Pancreas (tissue), 10 donors: Measurements from ENCODE around the gene IP6K3. TPM values are rescaled to one million over a fixed set of nuclear protein-coding genes. Genes with fewer than 3 reads are reported as not detected.

Source experiments
- ATAC-seq, 4 donors: fragments of 200-7000 bp; cut with Tn5 transposase; one replicate each; pipeline versions ENCODE4 v1.8.0 to v1.9.1; 2020; ENCODE audit warnings: mild to moderate bottlenecking in 4 of 4, moderate library complexity in 4 of 4
- DNase-seq, 6 donors: peaks; one replicate each; pipeline ENCODE4 v3.0.0-alpha.2; 2020
- FAIRE-seq: peaks from 2 replicates; lab custom pipeline; 2012; peaks lifted over from hg19 to GRCh38; lab: Jason Lieb, UNC
- H3K27ac ChIP-seq, 4 donors: fragments of 200-600 bp; sonication (generic); 1 replicate in 3 of 4; 2 replicates in 1 of 4; pipeline versions ENCODE4 v1.5.0 to v1.8.0; 2020
- H3K27me3 ChIP-seq, 4 donors: fragments of 200-600 bp; one replicate each; pipeline ENCODE4 v1.8.0; 2021
- H3K36me3 ChIP-seq, 3 donors: fragments of 200-600 bp; sonication (generic) in 1 of 3; one replicate each; pipeline versions ENCODE4 v1.5.0 to v1.8.0; 2020 to 2021
- H3K4me1 ChIP-seq, 3 donors: fragments of 200-600 bp; one replicate each; pipeline ENCODE4 v1.8.0; 2021
- H3K4me3 ChIP-seq, 4 donors: fragments of 200-600 bp; sonication (generic) in 2 of 4; one replicate each; pipeline versions ENCODE4 v1.5.0 to v1.8.0; 2020 to 2021
- H3K9me3 ChIP-seq, 4 donors: fragments of 200-600 bp; one replicate each; pipeline ENCODE4 v1.8.0; 2021
- WGBS, 2 donors: extraction: QIAGEN DNeasy Blood & Tissue Kit; methylation state at CpG; one replicate each; pipeline ENCODE4 v1.1.7; 2013; 5-methylcytosine and 5-hydroxymethylcytosine counted together
- intact Hi-C, 3 donors: fragments of 100-400 bp; cut with DNase I; formaldehyde crosslinking; loops; one replicate each; pipeline versions ENCODE4 v1.11.1 to v1.14.2; 2022
- polyA plus RNA-seq, 2 donors: library from polyadenylated mRNA; stranded (reverse); fragments of 200-250 nt; gene quantifications; one replicate each; pipeline ENCODE4 v1.2.3, GENCODE V29; 2013
- total RNA-seq, 6 donors: library from RNA; stranded (reverse); fragmentation: NEBNext Ultra II Directional in 4 of 6; extraction: Animal tissue kit (Norgen Biotek cat#: 25700) in 4 of 6; gene quantifications; one replicate each; pipeline versions ENCODE4 v1.2.1 to v1.2.4, GENCODE V29; 2021 to 2023
- TF ChIP-seq, protein P1 (sequence below), 4 donors: fragments of 200-600 bp; sonication (generic) in 3 of 4; IDR thresholded peaks; one replicate each; pipeline versions ENCODE4 v1.5.0 to v1.8.0; 2021; ENCODE audit warnings: antibody characterized with exemption in 4 of 4
- donor health status: healthy with polysubstance abuse.
- donor health status: DM: no; HTN: no; CAD: no; lungs with moderate emphysema.
- donor health status: DM: no; HTN: no; CAD: no.
- donor health status: control.
- donor health status: control.
- donor health status: Bipolar disorder and iron deficiency.
- donor health status: DM: yes; HTN: yes; CAD: no.
- donor health status: DM: no; HTN: no; CAD: no.
- donor health status: DM: no; HTN: no; CAD: no.
- donor health status: DM: yes; HTN: yes; CAD: no.

Gene IP6K3
- total and polyA plus RNA-seq, 8 donors, result 0.12 to 0.69 (median 0.36) TPM

DNA sequence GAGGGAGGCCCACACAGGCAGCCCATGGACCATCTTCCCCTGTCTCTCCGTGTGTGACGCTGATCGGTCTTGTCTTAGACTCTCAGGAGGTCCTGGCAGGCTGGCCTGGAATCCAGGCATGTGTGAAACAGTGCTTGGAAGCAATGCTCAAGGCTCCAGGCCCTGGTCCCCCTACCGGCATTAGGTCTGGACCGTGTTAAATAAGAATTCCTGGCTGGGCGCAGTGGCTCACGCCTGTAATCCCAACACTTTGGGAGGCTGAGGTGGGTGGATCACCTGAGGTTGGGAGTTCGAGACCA, 13.0 kb downstream of the IP6K3 start:
- TF ChIP-seq, protein P1, sequence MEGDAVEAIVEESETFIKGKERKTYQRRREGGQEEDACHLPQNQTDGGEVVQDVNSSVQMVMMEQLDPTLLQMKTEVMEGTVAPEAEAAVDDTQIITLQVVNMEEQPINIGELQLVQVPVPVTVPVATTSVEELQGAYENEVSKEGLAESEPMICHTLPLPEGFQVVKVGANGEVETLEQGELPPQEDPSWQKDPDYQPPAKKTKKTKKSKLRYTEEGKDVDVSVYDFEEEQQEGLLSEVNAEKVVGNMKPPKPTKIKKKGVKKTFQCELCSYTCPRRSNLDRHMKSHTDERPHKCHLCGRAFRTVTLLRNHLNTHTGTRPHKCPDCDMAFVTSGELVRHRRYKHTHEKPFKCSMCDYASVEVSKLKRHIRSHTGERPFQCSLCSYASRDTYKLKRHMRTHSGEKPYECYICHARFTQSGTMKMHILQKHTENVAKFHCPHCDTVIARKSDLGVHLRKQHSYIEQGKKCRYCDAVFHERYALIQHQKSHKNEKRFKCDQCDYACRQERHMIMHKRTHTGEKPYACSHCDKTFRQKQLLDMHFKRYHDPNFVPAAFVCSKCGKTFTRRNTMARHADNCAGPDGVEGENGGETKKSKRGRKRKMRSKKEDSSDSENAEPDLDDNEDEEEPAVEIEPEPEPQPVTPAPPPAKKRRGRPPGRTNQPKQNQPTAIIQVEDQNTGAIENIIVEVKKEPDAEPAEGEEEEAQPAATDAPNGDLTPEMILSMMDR (IDR thresholded peaks at IDR 0.05), result no peak

DNA sequence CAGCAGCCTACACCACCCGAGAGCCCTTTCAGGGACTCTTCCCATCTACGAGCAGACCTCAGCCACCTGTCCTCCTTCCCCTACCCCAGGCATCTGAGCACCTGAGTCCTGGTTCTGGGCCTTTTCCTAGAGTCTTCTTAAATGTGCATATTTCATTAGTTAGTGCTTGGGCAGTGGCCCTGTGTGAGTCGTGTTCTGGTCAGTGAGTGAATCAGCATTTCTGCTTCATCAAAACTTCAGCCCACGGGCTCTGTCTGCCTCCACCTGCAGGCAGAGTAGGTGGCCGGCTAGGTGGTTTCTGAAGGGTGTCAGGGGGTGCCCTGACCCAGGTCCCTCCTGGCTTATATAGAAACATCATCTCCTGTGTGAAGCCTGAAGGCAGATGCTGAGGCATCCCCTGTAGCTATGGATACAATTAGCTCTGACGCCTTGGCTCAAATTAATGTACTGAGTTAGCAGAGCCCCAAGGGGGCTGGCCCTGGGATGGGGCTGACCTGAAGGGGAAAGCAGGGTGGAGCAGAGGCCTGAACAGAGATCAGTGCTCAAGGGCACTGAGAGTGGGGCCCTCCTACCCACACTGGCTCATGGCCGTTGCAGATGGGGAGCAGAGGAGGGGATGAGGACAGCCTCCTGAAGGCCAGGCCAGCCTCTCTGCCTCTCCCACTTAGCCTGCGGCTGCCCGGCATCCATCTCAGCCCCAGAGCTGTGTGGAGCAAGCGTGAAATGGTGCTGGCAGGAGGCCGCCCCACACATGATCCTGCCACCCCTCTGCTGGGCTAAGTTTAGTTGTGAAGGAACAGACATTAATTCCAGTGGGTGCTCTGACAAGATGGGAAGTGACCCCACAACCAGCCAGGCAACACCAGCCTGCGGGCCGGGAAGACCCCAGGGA, 13.6 kb downstream of the IP6K3 start:
- Histone ChIP-seq H3K27ac (peak overlapping the region in 1 of 4 donors; percentile 87), H3K9me3 (no peaks in the 10 kb centered on the region), H3K4me3 (no peak overlapping the region), H3K4me1 (peaks cover 9 to 26% (median 23%) of the 10 kb centered on the region in 3 donors), H3K27me3 (no peaks in the 10 kb centered on the region), H3K36me3 (no peaks in the 10 kb centered on the region)
- intact Hi-C loops, result no loop called here
- WGBS, 2 donors, result 89 to 94% methylated on average over 13 of the region's 13 CpGs
- FAIRE-seq (no peak), DNase-seq (peak in 1 of 6 donors; percentile 32), ATAC-seq (no peak)
- TF ChIP-seq, protein P1 (IDR thresholded peaks at IDR 0.05), result no peak

More for the DNA sequence above, 13.0 kb downstream of the IP6K3 start:
- FAIRE-seq (no peak), ATAC-seq (no peak), DNase-seq (peak in 2 of 6 donors; percentile 19 to 42)
- Histone ChIP-seq H3K27me3 (no peaks in the 10 kb centered on the region), H3K9me3 (no peaks in the 10 kb centered on the region), H3K4me3 (no peak overlapping the region), H3K27ac (no peak overlapping the region), H3K4me1 (peaks cover 4 to 26% (median 18%) of the 10 kb centered on the region in 3 donors), H3K36me3 (no peaks in the 10 kb centered on the region)
- intact Hi-C loops, result no loop called here
- WGBS, 2 donors, result 91 to 92% methylated on average over 8 of the region's 8 CpGs

DNA sequence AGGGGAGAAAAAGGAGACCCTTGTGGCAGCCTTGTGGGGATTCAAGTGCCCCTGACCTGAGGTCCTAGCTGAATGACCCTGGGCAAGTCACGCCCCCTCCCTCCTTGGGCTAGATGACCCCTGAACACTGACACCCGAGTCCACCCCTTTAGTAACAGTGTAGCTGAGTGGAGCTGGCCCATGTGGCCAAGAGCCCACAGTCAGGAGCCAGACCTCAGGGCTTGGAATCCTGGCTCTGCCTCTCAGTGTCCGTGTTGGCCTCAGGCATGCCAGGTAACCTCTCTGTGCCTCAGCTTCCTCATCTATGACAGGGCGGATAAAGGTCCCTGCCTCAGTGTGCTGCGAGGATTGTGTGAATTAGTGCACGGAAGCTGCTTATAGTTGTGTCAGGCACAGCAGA, 14.3 kb downstream of the IP6K3 start:
- no peak for ATAC-seq
- Histone ChIP-seq H3K4me1 (peaks cover 14 to 29% (median 27%) of the 10 kb centered on the region in 3 donors), H3K27me3 (no peaks in the 10 kb centered on the region), H3K36me3 (no peaks in the 10 kb centered on the region), H3K9me3 (no peaks in the 10 kb centered on the region), H3K27ac (peak overlapping the region in 3 of 4 donors; percentile 66 to 87 (median 87)), H3K4me3 (no peak overlapping the region)
- DNase-seq, result peak in 2 of 6 donors; percentile 14 to 42
- TF ChIP-seq, protein P1 (IDR thresholded peaks at IDR 0.05), result no peak
- intact Hi-C loops, result no loop called here
- 88 to 93% methylated on average over 6 of the region's 6 CpGs for WGBS, 2 donors
- no peak for FAIRE-seq

DNA sequence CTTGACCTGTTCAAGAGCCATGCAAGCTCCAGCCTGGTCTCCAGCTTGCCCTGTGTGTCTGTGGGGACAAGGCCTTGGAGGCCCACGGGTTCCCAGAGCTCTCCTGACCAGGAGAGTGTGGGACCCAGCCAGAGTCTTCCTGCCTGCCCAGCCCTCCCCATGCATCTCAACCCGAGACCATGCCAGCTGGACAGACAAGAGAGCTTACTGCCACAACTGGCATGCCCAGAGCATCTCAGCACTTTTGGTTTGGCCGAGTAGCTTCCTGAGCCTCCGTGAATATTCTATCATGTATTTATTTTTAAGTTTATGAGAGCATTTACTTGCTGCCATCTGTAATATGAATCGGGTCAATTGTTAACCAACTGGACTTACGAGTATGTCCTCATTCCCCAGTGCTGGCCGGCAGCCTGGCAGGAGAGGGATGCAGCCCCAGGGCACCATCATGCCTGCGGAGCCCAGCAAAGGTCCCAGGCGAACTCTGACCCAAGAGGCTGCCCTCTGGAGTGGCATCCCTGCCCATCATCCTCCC, 14.9 kb downstream of the IP6K3 start:
- 23 to 65% methylated on average over 9 of the region's 9 CpGs for WGBS, 2 donors
- no peak for FAIRE-seq
- H3K27ac ChIP-seq, result peak overlapping the region; percentile 59 to 87 (median 76)
- ATAC-seq, result peak; percentile 58 to 66 (median 61)
- peaks cover 20 to 35% (median 32%) of the 10 kb centered on the region in 3 donors for H3K4me1 ChIP-seq
- no peaks in the 10 kb centered on the region for H3K27me3 ChIP-seq
- no peaks in the 10 kb centered on the region for H3K36me3 ChIP-seq
- no peaks in the 10 kb centered on the region for H3K9me3 ChIP-seq
- TF ChIP-seq, protein P1 (IDR thresholded peaks at IDR 0.05), result no peak
- no peak overlapping the region for H3K4me3 ChIP-seq
- intact Hi-C loops, result no loop called here
- peak in 5 of 6 donors; percentile 49 to 82 (median 73) for DNase-seq
